ENCODE measurements around the gene LRTM2.
A peak's percentile ranks its signal among the peaks of the same experiment; 100 is the strongest.

LRTM2 gene

GRCh38 chr12:1808798-1809480 lies 11.4 kb upstream of the LRTM2 start:
- no peaks in the 10 kb centered on the region for H3K9me3 ChIP-seq (replicated peaks; ENCODE audit: low read length)
- no peak overlapping the region for H3K4me2 ChIP-seq (ENCODE audit: low read length)
- peaks cover 1% of the 10 kb centered on the region for H3K27me3 ChIP-seq (ENCODE audit: control insufficient read depth, insufficient read depth, low read length)
- H3K4me1 ChIP-seq (ENCODE audit: control insufficient read depth, insufficient read depth, low read length) = peaks cover 16% of the 10 kb centered on the region
- no peak overlapping the region for H3K4me3 ChIP-seq (ENCODE audit: low read length)
- H3K9ac ChIP-seq (ENCODE audit: low read depth, low read length) = no peak overlapping the region
- no peaks in the 10 kb centered on the region for H3K36me3 ChIP-seq (ENCODE audit: insufficient read depth, low read length)

DNA sequence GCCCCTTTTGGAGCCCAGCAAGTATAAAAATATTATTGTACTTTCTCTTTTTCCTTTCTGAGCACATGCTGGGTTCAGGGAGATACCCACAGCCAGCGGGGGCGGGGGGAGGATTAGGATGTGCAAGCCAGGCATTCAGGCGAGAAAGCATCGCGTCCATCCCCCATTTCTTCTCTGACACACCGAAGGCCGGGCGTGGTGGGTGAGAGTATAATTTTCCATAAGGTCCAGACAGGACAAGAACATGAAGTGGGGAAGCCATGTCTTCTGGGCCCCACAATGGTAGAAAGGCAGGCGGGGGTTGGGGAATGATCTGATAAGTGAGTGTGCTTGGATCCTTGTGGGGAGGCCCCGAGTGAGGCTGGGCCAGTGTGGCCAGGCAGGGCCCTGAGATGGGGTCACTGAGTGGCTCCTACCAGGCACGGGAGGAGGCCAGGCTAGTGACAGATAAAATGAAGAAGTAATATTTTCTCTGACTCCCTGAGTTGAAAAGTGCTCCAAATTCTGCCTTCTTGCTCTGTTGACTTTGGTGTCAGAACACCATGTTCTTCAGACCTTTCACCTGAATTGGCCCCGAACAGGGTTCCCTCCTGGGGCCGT lies 10.7 kb upstream of the LRTM2 start:
- Histone ChIP-seq H3K4me2 (ENCODE audit: low read length) (no peak overlapping the region), H3K27me3 (ENCODE audit: control insufficient read depth, insufficient read depth, low read length) (peaks cover 5% of the 10 kb centered on the region), H3K4me3 (ENCODE audit: low read length) (no peak overlapping the region), H3K9ac (ENCODE audit: low read depth, low read length) (no peak overlapping the region), H3K4me1 (ENCODE audit: control insufficient read depth, insufficient read depth, low read length) (peaks cover 14% of the 10 kb centered on the region), H3K9me3 (replicated peaks; ENCODE audit: low read length) (no peaks in the 10 kb centered on the region), H3K36me3 (ENCODE audit: insufficient read depth, low read length) (no peaks in the 10 kb centered on the region)

- Histone ChIP-seq H3K4me2 (ENCODE audit: low read length) (no peak overlapping the region), H3K27me3 (ENCODE audit: control insufficient read depth, insufficient read depth, low read length) (peaks cover 8% of the 10 kb centered on the region), H3K4me1 (ENCODE audit: control insufficient read depth, insufficient read depth, low read length) (peaks cover 13% of the 10 kb centered on the region), H3K9ac (ENCODE audit: low read depth, low read length) (no peak overlapping the region), H3K9me3 (replicated peaks; ENCODE audit: low read length) (no peaks in the 10 kb centered on the region), H3K36me3 (ENCODE audit: insufficient read depth, low read length) (no peaks in the 10 kb centered on the region), H3K4me3 (ENCODE audit: low read length) (no peak overlapping the region)
Observed at GRCh38 chr12:1810201-1810930, 10.0 kb upstream of the LRTM2 start.

DNA sequence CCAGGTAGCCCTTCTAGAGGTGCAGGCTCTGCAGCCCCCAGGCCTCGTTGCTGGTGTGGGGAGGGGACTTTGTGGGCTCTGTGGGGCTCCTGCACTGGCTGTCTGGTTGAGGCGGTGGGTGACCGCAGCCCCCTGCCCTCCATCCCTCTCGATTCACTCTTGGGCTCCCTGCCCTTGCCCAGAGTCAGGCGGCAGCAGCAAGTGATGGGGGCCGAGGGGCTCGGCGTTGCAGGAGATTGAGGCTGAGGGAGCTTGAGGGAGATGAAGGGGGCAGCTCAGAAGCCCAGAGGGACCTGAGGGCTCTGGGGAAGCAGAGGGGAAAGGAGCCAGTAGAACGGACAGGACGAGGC lies 9.5 kb upstream of the LRTM2 start:
- no peak overlapping the region for H3K4me2 ChIP-seq (ENCODE audit: low read length)
- no peak overlapping the region for H3K4me3 ChIP-seq (ENCODE audit: low read length)
- peaks cover 14% of the 10 kb centered on the region for H3K27me3 ChIP-seq (ENCODE audit: control insufficient read depth, insufficient read depth, low read length)
- H3K36me3 ChIP-seq (ENCODE audit: insufficient read depth, low read length) = no peaks in the 10 kb centered on the region
- peaks cover 13% of the 10 kb centered on the region for H3K4me1 ChIP-seq (ENCODE audit: control insufficient read depth, insufficient read depth, low read length)
- no peaks in the 10 kb centered on the region for H3K9me3 ChIP-seq (replicated peaks; ENCODE audit: low read length)
- no peak overlapping the region for H3K9ac ChIP-seq (ENCODE audit: low read depth, low read length)

- Histone ChIP-seq H3K9ac (ENCODE audit: low read depth, low read length) (no peak overlapping the region), H3K4me3 (ENCODE audit: low read length) (no peak overlapping the region), H3K27me3 (ENCODE audit: control insufficient read depth, insufficient read depth, low read length) (peaks cover 19% of the 10 kb centered on the region), H3K4me2 (ENCODE audit: low read length) (no peak overlapping the region), H3K4me1 (ENCODE audit: control insufficient read depth, insufficient read depth, low read length) (peaks cover 13% of the 10 kb centered on the region), H3K9me3 (replicated peaks; ENCODE audit: low read length) (no peaks in the 10 kb centered on the region), H3K36me3 (ENCODE audit: insufficient read depth, low read length) (no peaks in the 10 kb centered on the region)
Observed at GRCh38 chr12:1811281-1811947, 9.0 kb upstream of the LRTM2 start.

- H3K27me3 ChIP-seq (ENCODE audit: control insufficient read depth, insufficient read depth, low read length) = peaks cover 24% of the 10 kb centered on the region
- no peak overlapping the region for H3K9ac ChIP-seq (ENCODE audit: low read depth, low read length)
- H3K9me3 ChIP-seq (replicated peaks; ENCODE audit: low read length) = no peaks in the 10 kb centered on the region
- no peak overlapping the region for H3K4me3 ChIP-seq (ENCODE audit: low read length)
- no peak overlapping the region for H3K4me2 ChIP-seq (ENCODE audit: low read length)
- peaks cover 13% of the 10 kb centered on the region for H3K4me1 ChIP-seq (ENCODE audit: control insufficient read depth, insufficient read depth, low read length)
- no peaks in the 10 kb centered on the region for H3K36me3 ChIP-seq (ENCODE audit: insufficient read depth, low read length)
Observed at GRCh38 chr12:1811948-1812291, 8.4 kb upstream of the LRTM2 start.

DNA sequence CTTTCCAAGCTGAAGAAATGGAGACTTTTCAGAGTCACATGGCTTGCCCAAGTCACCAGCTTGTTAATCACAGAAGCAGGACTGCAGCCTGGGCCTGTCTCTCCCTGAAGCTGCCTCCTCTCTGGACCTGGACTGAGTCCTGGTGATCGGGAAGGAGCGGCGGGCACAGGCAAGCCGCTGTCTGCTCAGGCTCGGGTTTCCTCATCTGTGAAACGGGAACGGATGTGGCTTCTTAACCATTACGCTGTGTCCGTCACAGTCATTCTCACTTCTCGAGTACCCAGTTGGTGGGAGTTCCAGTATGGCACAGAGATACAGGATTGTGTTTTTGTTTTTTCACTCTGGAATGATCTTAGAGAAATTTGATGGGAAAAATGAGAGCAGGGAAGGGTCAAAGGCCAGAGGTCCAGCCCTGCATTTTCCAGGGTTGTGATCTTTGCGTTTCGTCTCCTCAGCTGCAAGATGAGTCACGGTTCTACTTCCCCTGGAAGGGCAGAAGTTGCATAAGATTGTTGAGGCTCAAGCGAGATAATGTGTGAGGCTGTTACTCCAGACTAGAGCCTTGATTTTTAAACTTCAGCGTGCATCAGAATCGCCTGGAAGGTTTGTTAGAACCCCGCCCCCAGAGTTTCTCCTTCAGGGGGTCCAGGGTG lies 7.6 kb upstream of the LRTM2 start:
- H3K9me3 ChIP-seq (replicated peaks; ENCODE audit: low read length) = no peaks in the 10 kb centered on the region
- H3K36me3 ChIP-seq (ENCODE audit: insufficient read depth, low read length) = no peaks in the 10 kb centered on the region
- H3K27me3 ChIP-seq (ENCODE audit: control insufficient read depth, insufficient read depth, low read length) = peaks cover 27% of the 10 kb centered on the region
- H3K9ac ChIP-seq (ENCODE audit: low read depth, low read length) = no peak overlapping the region
- peaks cover 13% of the 10 kb centered on the region for H3K4me1 ChIP-seq (ENCODE audit: control insufficient read depth, insufficient read depth, low read length)
- peak overlapping the region; percentile 25 for H3K4me2 ChIP-seq (ENCODE audit: low read length)
- no peak overlapping the region for H3K4me3 ChIP-seq (ENCODE audit: low read length)

- Histone ChIP-seq H3K4me1 (ENCODE audit: control insufficient read depth, insufficient read depth, low read length) (peaks cover 13% of the 10 kb centered on the region), H3K4me2 (ENCODE audit: low read length) (no peak overlapping the region), H3K36me3 (ENCODE audit: insufficient read depth, low read length) (no peaks in the 10 kb centered on the region), H3K9ac (ENCODE audit: low read depth, low read length) (no peak overlapping the region), H3K4me3 (ENCODE audit: low read length) (no peak overlapping the region), H3K27me3 (ENCODE audit: control insufficient read depth, insufficient read depth, low read length) (peaks cover 31% of the 10 kb centered on the region), H3K9me3 (replicated peaks; ENCODE audit: low read length) (no peaks in the 10 kb centered on the region)
Observed at GRCh38 chr12:1814266-1814665, 6.1 kb upstream of the LRTM2 start.

DNA sequence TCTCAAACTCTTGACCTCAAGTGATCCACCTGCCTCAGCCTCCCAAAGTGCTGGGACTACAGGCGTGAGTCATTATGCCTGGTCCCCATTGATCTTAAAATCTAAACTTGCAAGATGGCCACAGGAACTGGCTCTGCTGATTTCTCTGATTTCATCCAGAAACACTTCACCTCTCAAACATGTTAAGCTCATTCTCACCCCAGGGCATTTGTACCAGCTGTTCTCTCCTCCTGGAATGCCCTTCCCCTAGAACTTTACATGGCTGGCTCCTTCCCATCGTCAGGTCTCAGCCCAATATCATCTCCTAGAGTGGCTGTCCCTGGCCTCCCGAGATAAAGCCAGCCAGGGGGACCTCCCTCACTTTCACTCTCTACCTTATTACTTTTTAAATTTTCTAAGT lies 5.3 kb upstream of the LRTM2 start:
- Histone ChIP-seq H3K36me3 (ENCODE audit: insufficient read depth, low read length) (no peaks in the 10 kb centered on the region), H3K4me2 (ENCODE audit: low read length) (no peak overlapping the region), H3K9ac (ENCODE audit: low read depth, low read length) (no peak overlapping the region), H3K27me3 (ENCODE audit: control insufficient read depth, insufficient read depth, low read length) (peaks cover 40% of the 10 kb centered on the region), H3K4me1 (ENCODE audit: control insufficient read depth, insufficient read depth, low read length) (peaks cover 13% of the 10 kb centered on the region), H3K9me3 (replicated peaks; ENCODE audit: low read length) (no peaks in the 10 kb centered on the region), H3K4me3 (ENCODE audit: low read length) (no peak overlapping the region)

- no peaks in the 10 kb centered on the region for H3K36me3 ChIP-seq (ENCODE audit: insufficient read depth, low read length)
- peaks cover 49% of the 10 kb centered on the region for H3K27me3 ChIP-seq (ENCODE audit: control insufficient read depth, insufficient read depth, low read length)
- no peaks in the 10 kb centered on the region for H3K9me3 ChIP-seq (replicated peaks; ENCODE audit: low read length)
- no peak overlapping the region for H3K9ac ChIP-seq (ENCODE audit: low read depth, low read length)
- H3K4me2 ChIP-seq (ENCODE audit: low read length) = no peak overlapping the region
- H3K4me3 ChIP-seq (ENCODE audit: low read length) = no peak overlapping the region
- peaks cover 13% of the 10 kb centered on the region for H3K4me1 ChIP-seq (ENCODE audit: control insufficient read depth, insufficient read depth, low read length)
Observed at GRCh38 chr12:1815814-1816729, 4.3 kb upstream of the LRTM2 start.

All from skeletal muscle satellite cell (primary cell).